K562 (cell line): ENCODE measurements around the gene NOSTRIN. TPM values are rescaled to one million over a fixed set of nuclear protein-coding genes. Genes with fewer than 3 reads are reported as not detected.
A peak's percentile ranks its signal among the peaks of the same experiment; 100 is the strongest.

Experiments
- ELK3 ChIP-seq: fragments of 450-650 bp; formaldehyde crosslinking; IDR thresholded peaks from 2 replicates; pipeline ENCODE4 v1.4.0; 2020; ENCODE audit warnings: mild to moderate bottlenecking
- ETS2 ChIP-seq: IDR thresholded peaks from 2 replicates; pipeline ENCODE4 v1.6.1; 2016; ENCODE audit warnings: borderline replicate concordance, missing genetic modification characterization, mild to moderate bottlenecking, moderate library complexity, missing compliant biosample characterization; ENCODE audit not compliant: poor library complexity, severe bottlenecking
- HNRNPUL1 ChIP-seq: fragments of 200-400 bp; formaldehyde crosslinking; IDR thresholded peaks from 2 replicates; pipeline ENCODE4 v1.6.1; 2017; ENCODE audit warnings: low read length
- IFI16 ChIP-seq: fragments of 250-450 bp; sonication (Bioruptor Pico); IDR thresholded peaks from 2 replicates; pipeline ENCODE4 v2.1.2; 2022; ENCODE audit warnings: mild to moderate bottlenecking, inconsistent platforms
- JUND ChIP-seq, 2 experiments: IDR thresholded peaks; 2 replicates in 1 of 2; 3 replicates in 1 of 2; pipeline ENCODE4 v1.6.1; 2011; ENCODE audit warnings: borderline replicate concordance in 2 of 2, low read depth in 2 of 2, low read length in 2 of 2, improper control_type of control experiment in 1 of 2, missing biosample characterization in 1 of 2, missing genetic modification characterization in 1 of 2, missing genetic modification reagents in 1 of 2
- KDM5B ChIP-seq: fragments of 200-600 bp; sonication (generic); IDR thresholded peaks from 2 replicates; pipeline ENCODE4 v1.6.1; 2012; ENCODE audit warnings: low read depth, mild to moderate bottlenecking, moderate library complexity, low read length, control low read depth, inconsistent platforms; ENCODE audit not compliant: insufficient replicate concordance
- MAZ ChIP-seq, 2 experiments: fragments of 450-650 bp in 1 of 2; sonication (generic) in 1 of 2; formaldehyde crosslinking; IDR thresholded peaks in 1 of 2; conservative IDR thresholded peaks in 1 of 2; 2 replicates each; pipeline versions ENCODE4 v1.4.0 to v1.5.0; 2020; ENCODE audit warnings: mild to moderate bottlenecking in 1 of 2, missing genetic modification reagents in 1 of 2
- MTF1 ChIP-seq: fragments of 250-450 bp; sonication (Bioruptor Pico); IDR thresholded peaks from 2 replicates; pipeline ENCODE4 v1.9.0; 2021; ENCODE audit warnings: moderate library complexity, mild to moderate bottlenecking, inconsistent platforms, borderline replicate concordance
- SIN3A ChIP-seq, 2 experiments: fragments of 150-350 bp in 1 of 2; IDR thresholded peaks; 2 replicates each; pipeline ENCODE4 v1.6.1; 2011 to 2016; ENCODE audit warnings: borderline replicate concordance in 2 of 2, low read depth in 2 of 2, low read length in 2 of 2, mild to moderate bottlenecking in 2 of 2, moderate library complexity in 2 of 2; ENCODE audit not compliant: control insufficient read depth in 1 of 2
- TAF15 ChIP-seq: fragments of 200-400 bp; formaldehyde crosslinking; IDR thresholded peaks from 2 replicates; pipeline ENCODE4 v1.6.1; 2017; ENCODE audit warnings: mild to moderate bottlenecking, low read depth, low read length, moderate library complexity
- TFAM ChIP-seq: fragments of 250-450 bp; sonication (Bioruptor Pico); conservative IDR thresholded peaks from 2 replicates; pipeline ENCODE4 v1.5.0; 2021; ENCODE audit warnings: mild to moderate bottlenecking, moderate library complexity
- THRA ChIP-seq: fragments of 450-650 bp; IDR thresholded peaks from 2 replicates; pipeline ENCODE4 v1.6.1; 2017; ENCODE audit warnings: mild to moderate bottlenecking, moderate library complexity
- ZC3H11A ChIP-seq: IDR thresholded peaks from 2 replicates; pipeline ENCODE4 v1.6.1; 2012; ENCODE audit warnings: low read depth, low read length, improper control_type of control experiment
- ZNF318 ChIP-seq, 2 experiments: fragments of 450-650 bp; IDR thresholded peaks; 2 replicates each; pipeline ENCODE4 v1.6.1; 2016; ENCODE audit warnings: mild to moderate bottlenecking in 2 of 2, borderline replicate concordance in 1 of 2, low read depth in 1 of 2, moderate library complexity in 1 of 2
- polyA plus RNA-seq, 8 experiments: library from polyadenylated mRNA; depleted of rRNA in 4 of 8; stranded (reverse) in 5 of 8; unstranded in 3 of 8; fragments of >200 nt; fragmentation: Nextera tagmentation in 2 of 8; fragmentation: Illumina TruSeq in 1 of 8; extraction: Ambion mirVana in 2 of 8; extraction: Trizol in 1 of 8; gene quantifications; 2 replicates each; pipeline versions ENCODE4 v1.2.1 to v1.2.3, GENCODE V29; 2011 to 2014; ENCODE audit warnings: inconsistent platforms in 1 of 8, missing spikeins in 1 of 8
- total RNA-seq, 7 experiments: library from RNA; depleted of rRNA in 6 of 7; stranded (reverse); fragments of >200 nt in 6 of 7; fragmentation: Illumina TruSeq in 2 of 7; extraction: Trizol in 2 of 7; gene quantifications; 2 replicates each; pipeline versions ENCODE4 v1.2.1 to v1.2.3, GENCODE V29; 2011 to 2021; ENCODE audit warnings: low replicate concordance in 1 of 7

The NOSTRIN gene
- total and polyA plus RNA-seq, 9 of the 15 experiments (the other 6 are each of a cell fraction or from before 2014, with no cell fraction given): 26.7 to 82.9 (median 56.3) TPM

- no peak for TF ChIP-seq THRA
- TF ChIP-seq JUND (IDR thresholded peaks at IDR 0.05; ENCODE audit: borderline replicate concordance, low read depth, low read length): peak; percentile 17; the same call in 1 of the 2 replicates
- TF ChIP-seq JUND (tag; IDR thresholded peaks at IDR 0.05; ENCODE audit: borderline replicate concordance, low read depth, low read length): no peak
- no peak for TF ChIP-seq MTF1 (CRISPR knock-in tag)
- TF ChIP-seq MAZ (CRISPR knock-in tag; conservative IDR thresholded peaks at IDR 0.05 in 1 of 2, IDR thresholded peaks at IDR 0.05 in 1 of 2): peak; percentile 28 to 74; a peak in 1 of 4 replicates
- TF ChIP-seq KDM5B: peak; percentile 89
- TF ChIP-seq ZNF318 (IDR thresholded peaks at IDR 0.05; ENCODE audit: borderline replicate concordance in 1 of 2, low read depth in 1 of 2): no peak; a peak in 1 of 4 replicates
- no peak for TF ChIP-seq TAF15
- no peak for TF ChIP-seq ETS2 (tag)
- no peak for TF ChIP-seq ZC3H11A
- no peak for TF ChIP-seq ELK3 (CRISPR knock-in tag)
- TF ChIP-seq IFI16 (CRISPR knock-in tag): no peak
- no peak for TF ChIP-seq TFAM
- no peak for TF ChIP-seq HNRNPUL1
- peak; percentile 91 to 92 for TF ChIP-seq SIN3A (IDR thresholded peaks at IDR 0.05; ENCODE audit: borderline replicate concordance in 2 of 2, control insufficient read depth in 1 of 2, low read depth in 2 of 2, low read length in 2 of 2)
Measured at GRCh38 chr2:168890006-168890782, 87.8 kb downstream of the NOSTRIN start, which contains the start of gene SPC25 (continued).
